NCI-H1092 treated with DMSO at 0.1 percent for 48 hours (cell line): Measurements from ENCODE around the gene ITGB5.
A peak's percentile ranks its signal among the peaks of the same experiment; 100 is the strongest.

Experiments
- DNase-seq: peaks from one replicate; lab custom pipeline; 2025; lab: John Stamatoyannopoulos, UW

Gene ITGB5, protein sequence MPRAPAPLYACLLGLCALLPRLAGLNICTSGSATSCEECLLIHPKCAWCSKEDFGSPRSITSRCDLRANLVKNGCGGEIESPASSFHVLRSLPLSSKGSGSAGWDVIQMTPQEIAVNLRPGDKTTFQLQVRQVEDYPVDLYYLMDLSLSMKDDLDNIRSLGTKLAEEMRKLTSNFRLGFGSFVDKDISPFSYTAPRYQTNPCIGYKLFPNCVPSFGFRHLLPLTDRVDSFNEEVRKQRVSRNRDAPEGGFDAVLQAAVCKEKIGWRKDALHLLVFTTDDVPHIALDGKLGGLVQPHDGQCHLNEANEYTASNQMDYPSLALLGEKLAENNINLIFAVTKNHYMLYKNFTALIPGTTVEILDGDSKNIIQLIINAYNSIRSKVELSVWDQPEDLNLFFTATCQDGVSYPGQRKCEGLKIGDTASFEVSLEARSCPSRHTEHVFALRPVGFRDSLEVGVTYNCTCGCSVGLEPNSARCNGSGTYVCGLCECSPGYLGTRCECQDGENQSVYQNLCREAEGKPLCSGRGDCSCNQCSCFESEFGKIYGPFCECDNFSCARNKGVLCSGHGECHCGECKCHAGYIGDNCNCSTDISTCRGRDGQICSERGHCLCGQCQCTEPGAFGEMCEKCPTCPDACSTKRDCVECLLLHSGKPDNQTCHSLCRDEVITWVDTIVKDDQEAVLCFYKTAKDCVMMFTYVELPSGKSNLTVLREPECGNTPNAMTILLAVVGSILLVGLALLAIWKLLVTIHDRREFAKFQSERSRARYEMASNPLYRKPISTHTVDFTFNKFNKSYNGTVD

DNA sequence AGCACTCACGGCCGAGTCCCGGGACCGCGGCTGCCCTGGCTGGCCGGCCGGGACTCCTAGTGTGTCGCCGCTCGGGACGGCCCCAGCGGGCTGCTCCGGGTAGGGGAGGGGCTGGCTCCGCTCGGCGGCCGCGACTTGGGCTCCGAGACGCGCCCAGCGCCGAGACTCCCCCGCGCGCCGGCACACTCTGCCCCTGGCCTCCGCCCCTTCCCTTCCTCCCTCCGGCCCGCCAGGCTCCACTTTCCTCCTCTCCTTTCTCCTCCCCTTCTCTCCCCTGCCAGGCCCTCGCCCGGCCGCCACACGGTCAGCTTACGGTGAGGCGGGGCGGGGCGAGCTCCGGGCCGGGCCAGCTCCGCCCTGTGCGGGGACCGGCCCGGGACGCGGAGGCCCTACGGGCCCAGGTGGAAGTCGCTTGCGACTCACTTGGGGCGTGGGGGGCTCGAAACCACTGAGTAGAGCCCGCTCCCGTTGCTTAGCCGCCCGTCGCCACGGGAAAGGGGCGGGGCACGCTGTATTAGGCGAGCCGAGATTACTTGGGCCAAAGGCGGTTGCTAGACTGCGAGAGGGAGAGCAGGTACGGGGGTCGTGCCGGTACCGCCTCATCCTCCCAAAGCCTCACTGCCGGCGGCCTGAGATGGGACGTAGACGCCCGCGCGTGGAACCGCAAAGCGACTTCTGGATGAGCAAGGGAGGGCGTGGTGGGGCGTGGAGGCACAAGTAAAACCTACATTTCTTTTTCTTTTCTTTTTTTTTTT lies at the start of gene ITGB5:
TSS of gene ITGB5 (minus strand) at position 189 of the 755 bp plus-strand sequence. CDS start 365 bp downstream, outside the sequence.
- DNase-seq, result no peak

DNA sequence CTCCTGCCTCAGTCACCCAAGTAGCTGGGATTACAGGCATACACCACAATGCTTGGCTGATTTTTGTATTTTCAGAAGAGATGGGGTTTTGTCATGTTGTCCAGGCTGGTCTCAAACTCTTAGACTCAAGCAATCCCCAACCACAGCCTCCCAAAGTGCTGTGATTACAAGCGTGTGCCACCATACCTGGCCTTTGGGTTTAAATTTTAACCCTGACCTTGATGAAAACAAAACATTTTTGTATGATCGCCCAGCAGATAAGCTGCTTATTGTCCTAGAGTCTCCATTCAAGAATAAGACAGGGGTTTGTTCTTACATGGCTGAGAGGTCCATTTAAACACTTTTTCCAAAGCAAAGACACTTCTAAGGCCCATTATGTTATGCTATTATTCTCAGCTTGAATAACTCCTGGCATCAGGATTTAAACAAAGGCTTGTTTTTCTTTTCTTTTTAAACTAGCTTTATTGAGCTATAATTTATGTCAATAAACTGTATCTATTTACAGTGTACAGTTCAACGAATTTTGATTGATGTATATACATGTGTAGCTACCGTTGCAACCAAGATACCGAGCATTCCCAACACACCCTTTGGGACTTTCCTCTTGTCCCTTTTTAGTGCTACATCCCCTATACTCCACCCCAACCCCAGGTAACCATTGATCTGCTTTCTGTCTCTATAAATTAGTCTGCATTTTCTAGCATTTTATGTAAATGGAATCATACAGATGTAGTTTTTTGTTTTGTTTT lies 48.8 kb upstream of the ITGB5 start:
- no peak for DNase-seq

DNA sequence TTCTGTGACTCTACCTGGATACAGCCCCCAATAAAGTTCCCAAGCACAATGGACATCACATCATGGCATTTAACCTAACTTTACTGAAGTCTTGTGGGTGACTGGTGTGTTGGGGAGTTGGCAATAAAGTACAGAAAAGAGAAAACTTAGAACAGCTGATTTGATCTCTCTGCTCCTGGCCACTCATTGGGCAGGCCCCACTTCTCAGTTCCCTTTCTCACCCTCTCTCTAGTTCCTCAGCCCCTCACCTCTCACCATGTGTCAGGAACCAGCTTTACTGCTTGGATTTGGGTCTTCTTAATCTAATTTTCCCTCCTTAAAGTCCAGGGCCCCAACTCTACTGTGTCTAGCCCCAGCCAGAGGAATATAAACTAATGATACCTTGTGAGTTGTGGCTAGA lies 48.1 kb upstream of the ITGB5 start:
- no peak for DNase-seq

DNA sequence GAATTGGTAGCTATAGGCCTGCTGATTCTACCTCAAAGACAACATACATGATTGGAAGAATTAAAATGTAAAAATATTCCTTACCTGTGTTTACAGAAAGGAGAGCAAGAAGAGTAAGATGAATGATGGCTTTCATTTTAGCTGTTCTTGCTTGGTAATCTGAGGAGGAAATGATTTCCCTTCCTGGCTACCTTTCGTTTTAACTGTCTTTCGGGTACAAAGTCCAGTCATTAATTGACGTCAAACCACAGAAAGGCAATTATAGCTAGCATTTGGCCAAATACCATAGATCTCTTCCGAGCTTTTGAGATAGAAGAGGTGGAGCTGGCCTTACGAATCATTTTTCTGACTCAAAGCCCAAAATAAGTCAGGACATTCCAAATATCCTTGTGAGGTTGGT lies 47.4 kb upstream of the ITGB5 start, which contains the start of gene MUC13:
TSS of gene MUC13 (minus strand) at position 175 of the 400 bp plus-strand sequence. CDS start at position 136, 39 bp downstream.
- no peak for DNase-seq

DNA sequence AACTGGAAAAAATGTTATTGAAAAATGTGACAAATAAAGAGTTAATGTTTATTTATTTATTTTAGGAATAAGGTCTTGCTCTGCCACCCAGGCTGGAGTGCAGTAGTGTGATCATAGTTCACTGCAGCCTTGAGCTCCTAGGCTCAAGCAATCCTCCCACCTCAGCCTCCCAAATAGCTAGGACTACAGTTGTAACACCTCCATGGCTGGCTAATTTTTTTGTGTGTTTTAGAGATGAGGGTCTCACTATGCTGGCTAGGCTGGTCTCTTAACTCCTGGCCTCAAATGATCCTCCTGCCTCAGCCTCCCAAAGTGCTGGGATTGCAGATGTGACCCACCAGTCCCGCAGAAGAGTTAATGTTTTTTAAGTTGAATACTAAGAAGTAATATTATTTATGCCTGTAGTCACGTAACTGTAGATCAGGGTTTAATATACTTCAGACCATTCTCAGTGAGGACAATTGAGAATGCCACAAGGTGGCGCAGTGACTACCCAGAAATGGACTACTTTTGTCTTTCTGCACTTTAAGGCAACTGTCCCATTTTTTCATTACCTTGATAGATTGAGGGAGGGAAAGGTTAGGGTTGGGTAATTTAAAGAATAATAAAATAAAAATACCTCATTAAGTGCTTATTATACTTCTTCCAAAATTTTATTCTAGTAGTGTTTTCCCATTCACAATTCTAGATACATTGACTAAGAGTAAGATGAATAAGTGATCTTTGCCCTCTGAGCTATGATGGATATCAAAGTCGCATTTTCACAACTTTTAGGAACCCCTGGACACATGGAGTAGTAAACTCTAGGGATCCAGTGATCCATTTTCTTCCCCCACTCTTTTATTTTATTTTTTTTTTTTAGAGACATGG lies 41.4 kb upstream of the ITGB5 start:
- DNase-seq, result peak; percentile 33

DNA sequence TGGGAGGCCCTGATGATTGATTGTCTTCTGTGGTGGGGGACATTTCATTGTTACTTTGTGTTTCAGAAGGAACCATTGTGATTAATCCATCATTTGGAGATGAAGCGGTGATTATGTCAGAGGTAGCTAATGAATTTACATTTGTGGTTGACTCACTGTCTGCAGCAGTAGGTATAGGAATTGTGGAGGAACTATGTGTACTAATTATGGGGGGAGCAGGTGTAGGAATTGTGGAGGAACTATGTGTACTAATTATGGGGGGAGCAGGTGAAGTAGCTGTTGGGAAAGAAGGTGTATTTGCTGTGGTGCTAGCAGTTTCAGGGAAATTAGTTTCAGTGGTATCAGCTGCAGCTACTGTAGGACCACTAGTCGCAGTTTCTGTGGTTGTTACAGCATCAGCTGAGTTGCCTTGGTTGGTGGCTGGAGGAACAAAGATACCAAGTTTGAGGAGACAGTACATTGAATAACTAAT lies 40.4 kb upstream of the ITGB5 start:
- no peak for DNase-seq

DNA sequence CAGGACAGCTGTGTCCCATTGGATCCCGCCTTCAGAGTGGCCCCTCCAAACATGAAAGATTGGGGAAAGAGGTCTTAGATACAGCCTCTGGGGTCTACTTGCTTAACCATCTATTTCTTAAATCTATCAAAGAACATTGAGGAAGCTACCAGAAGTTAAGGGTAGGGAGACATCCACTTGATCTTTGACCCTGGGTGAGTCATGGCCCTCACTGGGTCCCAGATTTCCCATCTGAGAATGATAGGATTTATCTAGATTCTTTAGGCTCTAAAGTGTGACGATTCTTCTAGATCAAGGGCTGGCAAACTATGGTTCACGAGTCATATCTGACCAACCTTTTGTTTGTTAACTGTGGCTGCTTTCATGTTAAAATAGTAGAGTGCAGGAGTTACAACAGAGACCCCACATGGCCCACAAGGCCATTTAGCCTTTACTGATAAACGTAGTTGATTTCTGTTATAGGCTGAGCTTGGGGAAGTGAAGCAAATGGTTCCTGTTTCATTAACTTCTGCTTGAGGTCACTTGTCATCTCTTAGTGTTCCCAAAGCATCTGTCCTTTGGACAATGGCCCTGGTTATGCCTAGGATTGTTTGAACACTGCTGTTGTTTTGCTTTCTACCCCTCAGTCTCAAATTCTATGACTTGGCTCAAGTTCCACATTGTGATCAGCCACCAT lies 39.4 kb upstream of the ITGB5 start:
- no peak for DNase-seq

DNA sequence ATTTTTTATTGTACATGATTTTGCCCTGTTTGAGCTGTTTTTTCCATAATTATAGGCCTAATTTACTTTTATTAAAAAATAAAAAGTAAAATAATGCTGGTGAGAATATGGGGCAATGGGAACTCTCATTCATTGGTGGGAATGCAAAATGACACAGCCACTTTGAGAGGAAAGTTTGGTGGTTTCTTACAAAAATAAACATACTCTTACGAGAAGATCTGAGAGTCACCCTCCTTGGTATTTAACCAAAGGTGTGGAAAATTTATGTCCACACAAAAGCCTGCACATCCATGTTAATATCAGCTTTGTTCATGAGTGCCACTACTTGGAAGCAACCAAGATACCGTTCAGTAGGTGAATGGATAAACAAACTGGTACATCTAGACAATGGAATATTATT lies 37.6 kb upstream of the ITGB5 start:
- no peak for DNase-seq

DNA sequence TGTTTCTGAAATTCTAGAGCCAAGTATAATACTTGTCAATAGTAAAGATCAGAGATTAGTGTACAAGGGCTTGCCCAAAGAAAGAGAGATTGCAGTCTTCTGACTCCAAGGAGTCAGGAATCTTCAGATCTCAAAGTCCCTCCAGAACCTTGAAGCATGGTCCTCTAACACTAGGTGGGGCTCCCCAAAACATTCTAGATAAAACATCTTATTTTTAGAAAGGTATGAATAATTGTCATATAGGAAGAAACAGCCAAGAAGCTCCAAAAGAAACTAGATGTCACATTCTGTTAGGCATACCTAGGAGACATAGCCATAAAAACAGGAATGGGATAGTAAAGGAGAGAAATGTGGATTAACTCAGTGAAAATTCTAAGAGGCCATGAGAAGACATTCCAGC lies 36.7 kb upstream of the ITGB5 start:
- DNase-seq, result no peak

DNA sequence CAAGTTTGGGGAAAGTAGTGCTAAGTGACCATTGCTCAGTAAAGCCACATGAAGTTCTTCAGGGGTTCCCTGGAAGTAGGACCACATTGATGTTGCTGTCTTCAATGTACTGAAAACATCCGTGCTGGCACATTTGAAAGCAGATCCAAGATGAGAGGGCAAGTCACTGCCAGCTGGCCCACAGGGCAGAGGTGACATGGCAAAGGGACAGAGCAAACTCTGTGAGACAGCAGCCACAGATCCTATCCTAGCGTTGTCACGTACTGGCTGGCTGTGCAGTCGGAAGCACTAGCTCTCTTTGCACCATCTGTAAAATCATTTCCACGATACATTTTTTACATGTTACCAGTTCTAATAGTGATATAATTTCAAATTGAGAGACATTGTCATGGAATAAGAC lies 33.6 kb upstream of the ITGB5 start:
- no peak for DNase-seq

DNA sequence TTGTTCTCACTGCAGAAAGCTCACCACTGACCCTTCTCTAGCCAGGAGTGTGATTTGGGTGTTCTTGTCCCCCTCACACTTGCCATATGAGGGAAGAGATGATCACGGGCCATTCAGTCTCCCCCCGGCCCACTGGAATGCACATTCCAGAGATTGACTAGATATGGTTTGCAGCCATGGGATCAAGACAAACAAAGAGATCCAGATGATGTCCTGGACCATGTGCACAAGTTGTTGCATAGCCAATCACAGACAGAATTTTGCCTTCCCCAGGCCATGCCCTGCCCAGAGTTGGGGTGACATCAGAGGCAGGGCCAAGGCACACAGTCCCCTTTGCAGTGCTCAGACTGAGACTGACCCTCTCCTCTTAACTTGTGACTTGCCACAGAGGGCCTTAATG lies 32.6 kb upstream of the ITGB5 start:
- no peak for DNase-seq

DNA sequence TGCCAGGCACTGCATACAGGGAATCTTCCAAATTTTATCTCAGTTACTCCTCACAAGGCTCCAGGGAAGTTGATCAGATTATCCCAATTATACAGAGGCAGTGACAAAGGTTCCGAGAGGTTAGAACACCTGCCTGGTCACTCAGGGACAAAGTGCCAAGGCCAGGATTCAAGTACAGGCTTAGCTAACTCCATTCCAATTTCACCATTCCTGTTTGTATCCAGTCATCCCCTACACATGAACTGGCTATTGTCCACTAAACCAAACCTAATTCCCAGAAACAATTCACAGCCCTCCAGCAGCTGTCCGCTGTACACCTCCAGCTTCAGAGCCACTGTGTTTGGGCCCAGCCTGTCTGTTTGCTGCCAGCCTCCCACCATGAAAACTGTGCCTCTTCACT lies 31.4 kb upstream of the ITGB5 start:
- no peak for DNase-seq

DNA sequence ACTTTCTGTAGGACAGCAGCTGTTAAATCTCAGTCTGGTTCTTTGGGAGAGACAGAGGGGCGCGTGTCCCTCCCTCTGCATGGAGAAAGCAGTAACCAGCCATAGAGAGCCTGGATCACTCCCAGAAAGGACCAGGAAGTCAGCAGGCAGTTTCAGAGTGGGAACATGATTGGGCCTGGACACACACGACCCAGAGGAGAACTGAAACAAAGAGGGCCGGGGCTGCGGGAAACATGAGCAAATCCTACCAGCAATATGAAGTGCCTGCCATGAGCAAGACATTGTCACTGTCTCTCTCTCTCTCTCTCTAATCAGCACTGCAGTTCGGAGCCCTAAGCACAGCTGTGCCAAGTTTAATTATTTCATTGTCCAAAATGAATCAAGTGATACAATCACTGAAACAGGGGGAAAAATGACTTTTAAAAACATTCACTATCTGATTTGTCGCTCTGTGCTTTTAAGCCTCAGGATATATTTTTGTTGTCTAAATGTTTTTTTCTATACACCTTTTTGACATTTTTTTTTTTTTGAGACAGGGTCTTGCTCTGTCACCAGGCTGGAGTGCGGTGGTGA lies 29.8 kb upstream of the ITGB5 start:
- no peak for DNase-seq

DNA sequence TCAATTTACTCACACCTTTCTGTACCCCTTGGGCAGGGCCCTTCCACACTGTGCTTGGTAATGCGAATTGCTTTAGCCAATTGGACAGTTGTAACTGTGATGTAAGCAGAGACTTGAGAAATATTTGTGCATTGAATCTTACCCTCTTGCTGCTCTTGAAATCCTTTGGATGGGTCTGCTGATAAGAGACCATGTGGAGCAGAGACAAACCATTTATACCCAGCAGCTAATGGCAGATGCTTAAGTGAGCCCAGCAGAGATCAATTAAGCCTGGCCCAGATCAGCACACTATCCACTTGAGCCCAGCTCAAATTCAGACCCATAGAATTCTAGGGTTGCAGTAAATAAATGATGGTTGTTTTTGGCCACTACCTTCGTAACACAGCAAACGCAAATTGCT lies 28.1 kb upstream of the ITGB5 start:
- DNase-seq, result no peak

DNA sequence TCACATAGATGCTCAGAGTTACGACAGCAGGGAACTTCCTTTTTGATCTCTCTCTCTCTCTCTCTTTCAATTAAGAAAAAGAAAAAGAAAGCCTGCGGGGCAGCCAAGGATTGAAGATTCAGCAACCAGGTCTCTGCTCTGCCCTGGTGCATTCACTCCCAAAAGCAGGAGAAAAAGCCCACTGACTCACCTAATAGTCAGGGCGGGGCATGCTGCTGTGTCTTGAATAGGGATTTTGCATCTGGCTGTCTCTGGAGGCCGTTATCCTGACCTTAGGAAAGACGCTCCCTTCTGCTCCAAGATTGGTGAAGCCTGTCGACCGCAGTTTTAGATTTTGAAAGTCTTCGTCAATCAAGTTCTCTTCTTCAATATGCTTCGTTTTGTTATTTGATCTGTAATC lies 20.8 kb upstream of the ITGB5 start:
- DNase-seq, result no peak

DNA sequence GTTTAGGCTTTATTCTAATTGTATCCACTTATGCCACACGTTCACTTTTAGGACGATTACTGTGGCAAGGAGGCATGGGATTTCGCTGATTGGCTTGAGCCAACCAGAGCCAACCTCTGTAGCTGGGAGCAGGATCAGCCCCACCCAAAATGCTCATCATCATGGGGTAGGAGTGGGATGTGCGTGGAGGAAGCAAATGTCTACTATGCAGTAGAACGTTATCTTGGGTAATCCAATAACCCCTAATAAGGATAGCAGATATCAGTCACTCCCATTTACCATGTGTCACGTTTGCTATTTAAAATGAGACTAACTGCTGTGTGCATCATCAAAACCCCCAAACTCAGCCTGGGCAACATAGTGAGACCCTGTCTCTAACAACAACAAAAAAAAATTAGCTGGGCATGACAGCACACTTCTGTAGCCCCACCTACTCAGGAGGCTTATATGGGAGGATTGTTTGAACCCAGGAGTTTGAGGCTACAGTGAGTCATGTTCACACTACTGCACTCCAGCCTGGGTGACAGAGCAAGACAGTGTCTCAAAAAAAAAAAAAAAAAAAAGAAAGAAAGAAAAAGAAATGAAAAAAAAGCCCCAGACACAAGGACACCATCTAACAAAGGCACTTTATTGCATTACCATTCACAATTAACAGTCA lies 17.8 kb upstream of the ITGB5 start:
- DNase-seq, result no peak

DNA sequence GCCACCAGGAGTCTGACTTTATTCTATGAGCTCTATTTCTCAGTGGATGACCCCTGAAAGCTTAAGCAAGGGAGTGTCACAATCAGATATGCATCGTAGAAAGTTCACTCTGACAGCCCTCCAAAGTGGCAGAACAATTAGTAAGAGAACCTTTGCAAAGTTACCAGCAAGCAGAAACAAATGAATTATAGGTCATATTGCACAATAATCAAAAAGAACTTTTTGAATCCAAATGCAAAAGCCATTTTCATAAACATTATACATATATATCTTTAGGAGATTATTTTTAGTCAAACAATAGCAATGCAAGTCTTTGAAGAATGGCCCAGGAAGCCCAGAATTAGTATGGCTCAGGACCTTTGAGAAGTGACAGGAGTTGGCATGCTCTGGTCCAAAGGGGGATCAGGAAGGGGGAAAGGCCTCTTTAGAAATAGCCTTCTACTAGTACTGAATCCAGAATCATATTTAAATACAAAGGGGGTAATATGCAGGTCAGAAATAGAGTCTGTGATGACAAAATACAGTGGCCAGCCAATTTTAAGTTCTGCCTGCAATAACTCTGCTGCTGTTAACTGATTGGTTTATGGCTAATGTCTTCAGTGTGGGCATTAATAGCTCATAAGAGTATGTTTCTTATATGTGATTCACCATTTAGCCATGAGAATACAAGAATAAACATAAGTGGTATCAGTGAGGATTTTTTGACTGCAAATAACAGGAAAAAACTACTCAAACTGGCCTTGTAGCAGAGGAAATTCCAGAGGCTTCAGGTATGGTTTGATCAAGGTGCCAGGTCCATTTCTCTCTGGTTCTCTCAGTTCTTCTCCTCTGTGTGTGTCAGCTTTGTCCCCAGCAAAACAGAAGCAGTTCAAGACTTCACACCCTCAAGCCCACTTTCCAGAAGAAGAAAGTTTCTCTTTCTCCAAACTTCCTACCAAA lies 17.0 kb upstream of the ITGB5 start:
- no peak for DNase-seq
